Neural progenitor cell (in vitro differentiated cells): ENCODE data around the gene TRMT2B.

Source experiments
- EZH2 ChIP-seq: fragments of 200-600 bp; sonication (generic); IDR thresholded peaks from 2 replicates; pipeline ENCODE4 v1.6.1; 2017; ENCODE audit warnings: antibody characterized with exemption, mild to moderate bottlenecking, moderate library complexity
- EZH2phosphoT487 ChIP-seq: fragments of 200-600 bp; sonication (generic); IDR thresholded peaks from 2 replicates; pipeline ENCODE4 v1.6.1; 2017; ENCODE audit warnings: antibody characterized with exemption
- TF ChIP-seq, protein P1 (sequence below): fragments of 200-600 bp; sonication (generic); IDR thresholded peaks from 2 replicates; pipeline ENCODE4 v1.5.1; 2017; ENCODE audit warnings: antibody characterized with exemption, mild to moderate bottlenecking

GRCh38 chrX:101081231-101081630 is 29.3 kb upstream of the TRMT2B start:
- TF ChIP-seq EZH2phosphoT487: no peak
- TF ChIP-seq, protein P1, sequence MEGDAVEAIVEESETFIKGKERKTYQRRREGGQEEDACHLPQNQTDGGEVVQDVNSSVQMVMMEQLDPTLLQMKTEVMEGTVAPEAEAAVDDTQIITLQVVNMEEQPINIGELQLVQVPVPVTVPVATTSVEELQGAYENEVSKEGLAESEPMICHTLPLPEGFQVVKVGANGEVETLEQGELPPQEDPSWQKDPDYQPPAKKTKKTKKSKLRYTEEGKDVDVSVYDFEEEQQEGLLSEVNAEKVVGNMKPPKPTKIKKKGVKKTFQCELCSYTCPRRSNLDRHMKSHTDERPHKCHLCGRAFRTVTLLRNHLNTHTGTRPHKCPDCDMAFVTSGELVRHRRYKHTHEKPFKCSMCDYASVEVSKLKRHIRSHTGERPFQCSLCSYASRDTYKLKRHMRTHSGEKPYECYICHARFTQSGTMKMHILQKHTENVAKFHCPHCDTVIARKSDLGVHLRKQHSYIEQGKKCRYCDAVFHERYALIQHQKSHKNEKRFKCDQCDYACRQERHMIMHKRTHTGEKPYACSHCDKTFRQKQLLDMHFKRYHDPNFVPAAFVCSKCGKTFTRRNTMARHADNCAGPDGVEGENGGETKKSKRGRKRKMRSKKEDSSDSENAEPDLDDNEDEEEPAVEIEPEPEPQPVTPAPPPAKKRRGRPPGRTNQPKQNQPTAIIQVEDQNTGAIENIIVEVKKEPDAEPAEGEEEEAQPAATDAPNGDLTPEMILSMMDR: no peak
- TF ChIP-seq EZH2: no peak
